GM12874 (cell line): ENCODE data around the gene GEMIN8.

Experiments used
- TF ChIP-seq, protein P1 (sequence below): IDR thresholded peaks from 2 replicates; pipeline ENCODE4 v1.5.1; 2011; ENCODE audit warnings: low read depth, mild to moderate bottlenecking, control low read depth, low read length, moderate library complexity; ENCODE audit not compliant: insufficient read depth

The GEMIN8 gene

DNA sequence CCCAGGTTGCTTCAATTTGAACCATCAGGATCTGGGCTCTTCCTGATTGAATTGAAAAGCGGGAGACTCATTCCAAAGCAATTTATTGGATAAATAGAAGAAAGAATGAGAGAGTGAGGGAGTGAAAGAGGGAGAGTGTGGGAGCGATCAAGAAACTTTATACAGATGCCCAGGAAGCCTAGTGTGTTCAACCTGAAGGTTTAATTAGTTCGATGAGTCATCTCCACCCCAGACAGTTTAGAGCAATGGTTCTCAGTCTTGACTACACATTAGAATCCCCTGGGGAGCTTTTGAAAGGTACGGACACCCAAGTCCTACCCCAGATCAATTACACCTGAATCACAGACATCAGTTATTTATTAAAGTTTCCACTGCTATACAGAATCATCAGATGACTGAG is 61.5 kb downstream of the GEMIN8 start:
- TF ChIP-seq, protein P1, sequence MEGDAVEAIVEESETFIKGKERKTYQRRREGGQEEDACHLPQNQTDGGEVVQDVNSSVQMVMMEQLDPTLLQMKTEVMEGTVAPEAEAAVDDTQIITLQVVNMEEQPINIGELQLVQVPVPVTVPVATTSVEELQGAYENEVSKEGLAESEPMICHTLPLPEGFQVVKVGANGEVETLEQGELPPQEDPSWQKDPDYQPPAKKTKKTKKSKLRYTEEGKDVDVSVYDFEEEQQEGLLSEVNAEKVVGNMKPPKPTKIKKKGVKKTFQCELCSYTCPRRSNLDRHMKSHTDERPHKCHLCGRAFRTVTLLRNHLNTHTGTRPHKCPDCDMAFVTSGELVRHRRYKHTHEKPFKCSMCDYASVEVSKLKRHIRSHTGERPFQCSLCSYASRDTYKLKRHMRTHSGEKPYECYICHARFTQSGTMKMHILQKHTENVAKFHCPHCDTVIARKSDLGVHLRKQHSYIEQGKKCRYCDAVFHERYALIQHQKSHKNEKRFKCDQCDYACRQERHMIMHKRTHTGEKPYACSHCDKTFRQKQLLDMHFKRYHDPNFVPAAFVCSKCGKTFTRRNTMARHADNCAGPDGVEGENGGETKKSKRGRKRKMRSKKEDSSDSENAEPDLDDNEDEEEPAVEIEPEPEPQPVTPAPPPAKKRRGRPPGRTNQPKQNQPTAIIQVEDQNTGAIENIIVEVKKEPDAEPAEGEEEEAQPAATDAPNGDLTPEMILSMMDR = no peak

DNA sequence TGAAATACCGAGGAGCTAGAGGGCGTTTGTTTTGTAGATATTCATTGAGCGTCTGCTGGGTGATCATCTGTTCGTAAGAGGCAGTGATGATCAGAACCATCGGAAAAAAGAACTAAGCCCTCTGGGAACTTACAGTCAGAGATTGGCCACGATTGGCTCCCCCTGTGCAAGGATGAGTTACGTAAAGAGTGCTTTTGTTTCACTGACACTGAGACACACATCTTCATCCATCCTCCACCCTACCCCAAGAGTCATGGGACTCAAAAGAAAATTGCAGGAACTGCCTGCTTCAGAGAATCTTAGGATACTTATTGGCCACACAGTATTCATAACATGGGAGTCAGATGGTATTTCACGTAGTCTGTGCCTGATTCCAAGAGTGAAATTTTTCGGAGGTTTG is 62.1 kb downstream of the GEMIN8 start:
- TF ChIP-seq, protein P1 = no peak

DNA sequence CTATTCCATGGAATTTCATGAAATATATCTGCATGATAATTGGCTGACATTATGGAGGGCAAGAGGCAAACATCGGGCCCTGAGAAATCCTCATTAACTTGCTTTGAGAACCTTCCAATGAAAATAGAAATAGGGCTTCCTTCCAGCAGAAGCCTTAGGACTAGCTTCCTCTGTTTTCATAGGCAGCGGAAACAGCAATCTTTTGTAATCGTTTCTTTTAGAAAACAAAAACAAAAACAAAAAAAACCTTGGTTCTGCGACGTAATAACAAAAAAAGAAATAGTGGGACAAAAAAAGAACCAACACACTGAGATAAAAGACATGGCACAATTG is 62.9 kb downstream of the GEMIN8 start:
- TF ChIP-seq, protein P1 = no peak

DNA sequence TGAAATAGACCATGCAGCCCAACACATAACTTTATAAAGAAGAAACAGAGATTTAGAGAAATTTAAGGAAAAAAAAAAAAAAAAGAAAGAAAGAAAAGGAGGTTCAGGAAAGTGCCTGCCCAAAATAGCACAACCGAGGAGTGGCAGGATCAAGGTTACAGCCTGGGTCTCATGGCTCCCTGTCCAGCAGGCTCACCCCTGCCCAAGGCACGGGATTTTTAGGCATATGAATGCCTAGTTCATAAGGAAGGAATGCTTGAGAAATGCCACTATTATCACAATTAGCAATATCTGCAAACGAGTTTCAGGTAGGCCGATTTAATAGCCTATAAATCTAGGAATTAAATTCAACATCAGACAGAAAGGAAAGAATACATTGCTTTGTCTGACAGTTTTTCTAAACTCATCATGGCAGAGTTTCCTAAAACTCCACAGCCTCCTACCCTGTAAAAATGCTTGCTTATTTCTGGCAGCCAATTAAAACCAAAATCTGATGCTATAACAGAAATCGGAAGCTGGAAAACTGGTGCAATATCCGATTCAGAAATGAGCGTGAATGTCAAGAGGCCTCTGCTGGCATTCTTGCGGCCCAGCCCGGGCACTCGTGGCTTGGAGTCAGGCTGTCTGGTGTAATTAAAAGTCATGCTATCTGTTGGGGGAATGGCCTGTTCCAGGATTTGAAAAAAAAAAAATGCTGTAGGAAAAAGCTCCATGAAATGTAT is 63.5 kb downstream of the GEMIN8 start:
- TF ChIP-seq, protein P1 = no peak

DNA sequence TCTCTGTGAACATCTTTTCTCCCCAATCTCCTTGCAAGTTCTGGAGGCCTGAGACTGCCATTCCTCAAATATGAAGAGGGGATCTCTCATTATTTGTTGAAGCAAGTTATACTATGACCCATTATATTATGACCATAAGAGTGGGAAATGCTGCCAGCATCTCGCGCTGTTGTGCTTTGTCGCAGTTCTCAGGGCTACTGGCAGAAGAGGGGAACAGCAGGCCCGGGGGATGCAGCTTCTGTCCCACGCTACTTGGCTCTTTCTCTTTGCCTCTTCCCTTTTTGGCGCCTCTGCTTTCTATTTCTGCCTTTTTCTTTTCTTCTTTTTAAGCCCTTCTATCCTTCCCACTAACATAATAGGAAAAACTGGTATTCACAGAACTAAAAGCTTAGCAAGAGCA is 64.2 kb downstream of the GEMIN8 start:
- TF ChIP-seq, protein P1 = no peak

DNA sequence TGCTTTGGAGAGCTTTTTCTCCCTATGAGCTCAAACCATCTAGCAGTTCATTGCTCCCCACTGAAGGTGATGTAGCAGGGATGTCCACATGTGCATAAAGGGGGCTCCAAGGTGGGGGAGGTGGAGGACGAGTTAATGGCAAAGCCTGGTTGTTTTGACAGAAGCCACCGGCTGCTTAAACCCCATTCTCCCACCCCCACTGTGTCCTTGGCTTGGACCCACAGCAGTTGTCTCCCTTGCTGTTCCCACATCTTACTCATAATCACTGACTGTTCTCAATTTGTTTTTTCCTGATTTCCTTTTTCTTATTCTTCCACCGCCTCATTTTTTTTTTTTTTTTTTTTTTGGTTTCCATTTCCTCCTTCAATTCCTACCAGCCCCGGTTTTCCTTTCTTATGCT is 72.7 kb downstream of the GEMIN8 start:
- TF ChIP-seq, protein P1 = no peak
